HG03575 (cell line): Measurements from ENCODE around the gene ADAM12.

Experiments used
- ATAC-seq: cut with Tn5 transposase; IDR thresholded peaks from one replicate; pipeline ENCODE4 v1.9.1; 2021; ENCODE audit not compliant: unreplicated experiment, insufficient number of reproducible peaks, low FRiP score; ENCODE audit errors: extremely low read depth

The ADAM12 gene

DNA sequence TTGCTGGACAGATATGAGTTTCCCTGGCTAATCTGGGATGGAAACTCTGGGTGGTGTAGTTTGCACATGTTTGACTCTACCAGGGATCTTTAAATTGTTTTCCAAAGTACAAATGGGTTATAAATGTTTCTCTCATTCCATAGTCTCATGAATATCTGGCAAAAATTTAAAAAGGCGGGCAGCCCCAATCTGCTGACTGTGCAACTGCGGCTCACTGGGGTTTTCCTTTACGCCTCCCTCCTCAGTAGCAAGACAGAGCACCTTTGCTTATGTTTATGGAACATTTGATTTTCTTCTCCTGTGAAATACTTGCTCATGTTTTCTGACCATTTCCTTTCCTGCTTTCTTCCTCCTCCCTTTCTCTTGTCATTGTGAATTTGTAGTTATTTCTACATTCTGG lies 105.0 kb downstream of the ADAM12 start:
- no peak for ATAC-seq

DNA sequence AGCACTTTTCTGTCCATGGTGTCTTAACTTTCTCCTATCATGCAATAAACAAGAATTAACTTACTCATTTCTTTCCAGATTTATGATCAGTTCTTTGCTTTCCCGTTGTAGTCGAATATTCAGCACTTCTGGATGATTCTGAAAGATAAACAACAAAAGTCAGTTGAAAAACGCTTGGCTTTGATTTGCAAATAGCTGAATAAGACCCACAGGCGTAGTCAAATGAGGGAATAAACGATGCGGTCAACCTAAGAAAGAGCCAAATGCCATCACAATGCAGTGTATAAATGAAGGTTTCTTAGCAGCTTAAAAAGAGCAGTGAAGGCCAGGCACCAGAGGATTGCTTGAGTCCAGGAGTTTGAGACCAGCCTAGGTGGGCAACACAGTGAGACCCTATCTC lies 109.4 kb downstream of the ADAM12 start:
- no peak for ATAC-seq

DNA sequence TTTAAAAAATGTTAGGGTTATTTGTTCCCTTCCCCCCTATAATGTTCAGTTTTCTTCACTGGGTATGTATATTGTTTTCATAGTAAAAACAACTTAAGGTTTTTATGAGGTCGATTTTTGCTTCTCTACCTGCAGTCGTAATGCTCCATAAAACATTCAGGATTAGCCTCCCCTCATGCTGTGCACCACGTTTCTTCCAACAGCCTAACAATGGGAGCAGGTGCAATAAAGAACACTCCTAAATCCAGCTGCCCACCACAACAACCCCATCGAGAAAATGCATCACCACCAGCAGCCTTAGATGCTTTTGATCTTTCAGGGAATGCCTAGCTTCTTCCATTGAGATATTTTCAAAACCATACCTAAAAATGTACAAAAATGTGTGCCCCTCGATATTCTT lies 111.1 kb downstream of the ADAM12 start:
- ATAC-seq = no peak

GRCh38 chr10:126272526-126272925 lies 115.8 kb downstream of the ADAM12 start:
- ATAC-seq = no peak

DNA sequence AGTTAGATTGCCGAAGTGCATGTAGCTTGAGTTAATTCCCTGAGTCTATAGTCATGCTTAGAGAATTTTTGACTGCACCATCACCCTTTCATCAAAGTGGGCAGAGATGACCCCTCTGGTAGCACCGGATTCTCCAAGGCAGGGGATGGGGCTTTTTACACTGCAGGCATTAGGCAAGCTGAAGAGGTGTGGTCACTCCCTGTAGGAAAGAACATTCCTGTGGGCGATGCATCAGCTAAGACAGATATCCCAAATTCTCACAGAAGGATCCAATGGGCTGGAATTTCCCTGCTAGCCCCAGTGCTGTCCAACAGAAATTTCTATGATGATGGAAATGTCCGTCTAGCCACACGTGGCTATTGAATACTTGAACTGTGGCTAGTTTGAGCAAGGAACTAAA lies 118.2 kb downstream of the ADAM12 start:
- no peak for ATAC-seq

GRCh38 chr10:126268013-126268920 lies 120.0 kb downstream of the ADAM12 start:
- no peak for ATAC-seq

DNA sequence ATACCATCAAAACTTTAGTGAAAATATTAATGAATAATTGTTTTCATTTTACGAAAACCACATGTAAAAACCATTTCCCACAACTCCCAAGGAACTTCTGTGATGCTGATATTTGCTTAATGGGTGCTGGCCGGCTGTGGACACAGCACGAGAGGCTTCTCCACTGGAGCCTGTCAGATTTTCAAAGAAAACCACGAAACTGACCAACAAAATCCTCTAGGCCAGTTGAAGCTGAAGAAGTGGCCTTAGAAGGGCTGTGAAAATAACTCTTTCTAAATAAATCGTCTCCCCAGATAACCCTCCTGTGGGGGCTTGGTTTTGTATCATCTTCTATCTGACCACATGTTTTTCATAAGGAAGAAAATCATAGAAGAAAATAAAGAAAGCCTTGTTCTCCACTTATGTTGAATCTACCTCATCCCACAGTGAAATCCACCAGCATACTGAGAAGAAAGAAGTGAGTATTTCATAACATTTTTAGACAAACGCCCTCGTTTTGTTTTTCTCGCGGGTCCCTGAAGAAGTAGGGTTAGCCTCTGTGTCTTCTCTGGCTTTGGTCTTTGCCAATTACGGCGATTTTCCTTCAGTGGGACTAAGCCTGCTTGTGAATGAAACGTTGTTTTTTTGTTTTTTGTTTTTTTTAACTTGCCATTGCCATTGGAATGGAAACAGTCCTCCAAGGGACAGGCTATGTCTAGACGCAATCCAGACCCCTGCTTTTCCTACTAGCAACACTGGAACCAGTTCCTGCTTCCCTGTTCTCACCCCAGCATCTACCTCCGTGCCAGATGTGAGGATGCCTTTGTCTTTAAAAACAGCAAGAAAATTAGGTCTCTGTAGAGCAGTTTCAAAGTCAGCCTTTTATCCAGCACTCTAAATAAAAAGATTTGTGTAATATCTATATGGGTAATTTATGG lies 123.9 kb downstream of the ADAM12 start:
- ATAC-seq = no peak

DNA sequence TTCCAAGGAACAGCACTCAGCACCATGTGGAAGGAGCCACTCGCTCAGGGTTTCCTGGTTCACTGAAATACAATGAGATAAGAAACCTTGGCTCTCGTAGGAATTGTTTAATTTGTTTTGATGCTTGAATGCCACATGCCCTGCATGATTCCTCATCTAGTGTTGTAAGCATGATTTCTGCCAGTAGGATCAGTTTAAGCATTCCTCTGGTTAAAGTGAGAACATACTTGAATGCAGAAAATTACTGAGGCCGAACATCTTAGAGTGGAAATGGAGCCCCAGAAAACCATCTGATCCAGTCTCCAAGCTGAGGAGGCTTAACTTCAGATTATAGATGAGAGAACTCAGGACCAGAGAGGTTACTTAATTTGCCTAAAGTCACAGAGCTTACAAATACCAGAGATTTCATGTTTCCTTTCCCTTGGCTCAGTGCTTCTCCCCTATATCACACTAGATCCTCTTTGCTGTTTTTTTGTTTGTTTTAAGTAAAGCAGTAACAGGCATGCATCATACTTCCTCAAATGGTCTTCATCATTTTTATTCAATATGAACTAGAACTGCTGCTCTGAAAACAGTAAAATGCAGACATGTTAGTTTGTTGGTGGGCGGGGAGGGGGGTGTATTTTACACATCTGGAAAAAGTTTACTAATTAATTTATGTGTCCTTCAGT lies 125.1 kb downstream of the ADAM12 start:
- ATAC-seq = no peak

GRCh38 chr10:126262233-126262838 lies 125.9 kb downstream of the ADAM12 start:
- ATAC-seq = no peak

DNA sequence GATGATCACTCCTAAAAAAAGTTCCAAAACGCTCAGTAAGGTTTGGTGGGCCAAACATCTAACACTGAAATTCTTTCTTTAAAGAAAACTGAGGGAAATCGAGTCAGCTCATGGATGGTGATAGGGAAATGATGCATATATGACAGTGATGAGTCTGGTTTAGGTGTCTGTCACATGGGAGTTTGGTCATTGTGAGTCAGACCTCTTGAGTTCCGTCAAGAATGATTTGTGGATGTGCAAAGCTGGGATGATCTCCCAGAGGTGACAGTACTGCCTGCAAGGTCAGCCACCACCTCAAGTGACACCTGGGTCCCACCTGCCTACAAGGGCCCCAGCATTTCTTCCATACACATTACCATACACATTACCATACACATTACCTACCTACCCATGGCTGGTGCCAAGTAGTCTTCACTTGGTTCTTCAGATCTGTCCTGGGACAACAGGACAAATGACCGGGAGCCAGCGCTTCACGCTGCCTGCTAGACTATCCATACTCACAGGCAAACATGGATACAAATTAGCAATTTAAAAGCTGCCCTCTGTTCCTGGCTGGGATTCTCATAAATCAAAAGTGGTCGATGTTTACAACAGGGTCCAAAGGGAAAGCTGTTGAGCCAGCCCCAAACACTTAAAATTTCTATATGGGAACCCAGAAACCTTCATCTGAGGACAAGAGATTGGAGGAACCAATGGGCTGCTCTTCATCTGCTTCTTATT lies 128.4 kb downstream of the ADAM12 start:
- ATAC-seq = no peak

- no peak for ATAC-seq
Observed at GRCh38 chr10:126256864-126257263, 131.4 kb downstream of the ADAM12 start.

DNA sequence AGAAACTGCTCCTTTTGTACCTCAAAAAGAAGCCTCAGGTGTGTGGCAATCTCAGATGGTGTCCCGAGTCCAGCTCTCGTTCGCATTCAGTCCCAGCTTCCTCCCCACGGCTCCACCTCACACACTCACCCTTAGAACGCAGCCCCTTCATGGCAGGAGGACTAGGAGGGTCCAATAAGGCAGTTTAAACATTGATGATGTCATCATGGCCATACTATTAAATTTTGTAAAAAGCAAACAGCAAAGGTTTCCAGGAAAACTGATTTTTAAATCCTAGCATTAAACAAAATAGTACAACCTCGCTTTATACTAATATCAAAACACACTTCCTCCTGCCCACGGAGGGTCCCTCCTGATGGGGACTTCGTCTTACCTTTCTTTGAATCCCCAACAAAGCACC lies 133.0 kb downstream of the ADAM12 start:
- no peak for ATAC-seq

DNA sequence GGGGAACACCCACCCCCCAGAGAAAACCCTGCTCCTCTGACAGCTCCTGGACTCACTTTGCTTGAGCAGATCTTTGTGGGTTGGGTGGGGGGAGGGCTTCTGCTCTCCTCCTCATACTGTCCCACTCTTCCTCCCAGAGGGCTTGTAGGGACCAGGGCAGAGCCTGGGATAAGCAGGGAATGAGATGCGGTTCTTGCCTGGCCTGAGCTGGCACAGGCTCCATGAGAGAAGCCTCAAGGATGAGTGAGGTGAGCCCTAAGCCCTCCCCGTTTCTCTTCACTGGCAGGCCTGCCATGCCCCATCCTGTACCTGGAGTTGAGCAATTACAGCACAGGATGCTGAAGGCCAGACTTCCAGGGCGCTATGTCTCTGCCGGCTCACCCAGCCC lies 134.7 kb downstream of the ADAM12 start:
- no peak for ATAC-seq

DNA sequence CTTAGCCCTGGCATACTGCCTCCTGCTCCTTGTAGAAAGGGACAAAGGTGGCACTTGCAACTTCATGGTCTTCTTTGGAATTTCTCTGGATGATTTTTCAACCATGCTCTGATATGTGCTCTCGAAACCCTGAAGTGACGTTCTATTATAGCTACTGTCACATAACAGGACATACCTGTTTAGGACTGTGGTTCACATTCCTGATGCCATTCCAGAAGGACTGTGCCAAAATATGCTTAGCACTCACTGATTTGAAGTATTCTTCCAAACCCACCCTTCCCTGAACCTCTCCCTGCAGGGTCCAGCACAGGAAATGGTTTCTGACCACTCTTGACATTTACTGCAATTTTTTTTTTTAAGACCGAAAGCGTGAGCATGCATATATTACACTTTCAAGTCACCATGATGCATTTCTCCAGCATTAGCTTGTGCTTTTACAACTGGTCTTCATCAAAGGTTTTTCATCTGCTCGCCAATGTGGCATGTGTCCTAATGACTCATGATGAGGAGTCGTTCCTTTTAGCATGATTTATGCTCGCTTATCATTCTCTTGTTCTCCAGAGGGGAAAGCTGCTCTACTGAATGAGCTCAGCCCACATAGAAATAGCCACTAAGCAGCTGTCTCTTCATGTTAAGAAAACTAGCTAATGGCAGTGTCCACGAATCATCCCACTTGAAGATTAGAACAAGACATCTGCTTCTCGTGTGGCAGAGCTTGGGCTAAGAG lies 135.2 kb downstream of the ADAM12 start:
- no peak for ATAC-seq

- no peak for ATAC-seq
Observed at GRCh38 chr10:126251778-126252407, 136.4 kb downstream of the ADAM12 start.

DNA sequence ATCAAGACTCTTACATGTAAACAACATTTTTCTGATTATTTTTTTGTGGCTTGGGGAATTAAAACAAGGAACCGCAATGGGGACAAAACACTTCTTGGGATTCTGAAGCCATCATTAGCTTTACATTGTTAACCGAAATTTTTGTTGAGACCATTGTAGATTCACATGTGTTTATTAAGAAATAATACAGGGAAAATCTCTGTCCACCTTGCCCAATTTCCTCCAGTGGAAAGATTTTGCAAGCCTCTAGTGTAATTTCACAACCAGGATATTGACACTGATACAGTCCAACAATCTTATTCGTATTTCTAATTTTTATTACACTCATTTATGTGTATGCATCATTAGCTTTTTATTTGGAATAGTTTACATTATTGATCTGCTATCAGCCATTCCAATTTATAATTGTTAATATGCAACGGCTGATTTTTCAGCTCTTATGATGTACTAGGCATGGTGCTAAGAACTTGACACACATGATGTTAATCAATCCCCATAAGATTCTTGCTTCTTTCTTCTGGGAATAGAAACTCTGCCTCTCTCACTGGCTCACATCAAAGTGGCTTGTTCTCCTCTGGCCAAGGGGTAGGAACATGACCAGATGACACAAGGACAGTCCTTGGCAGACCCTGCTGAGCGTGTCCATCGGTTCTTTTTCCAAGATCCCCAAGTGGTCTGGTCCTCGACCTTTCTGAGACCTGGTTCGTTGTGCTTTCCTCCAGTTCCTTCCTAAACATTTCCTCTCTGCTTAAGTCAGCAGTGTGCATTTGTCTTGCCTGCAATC lies 137.6 kb downstream of the ADAM12 start:
- ATAC-seq = no peak

DNA sequence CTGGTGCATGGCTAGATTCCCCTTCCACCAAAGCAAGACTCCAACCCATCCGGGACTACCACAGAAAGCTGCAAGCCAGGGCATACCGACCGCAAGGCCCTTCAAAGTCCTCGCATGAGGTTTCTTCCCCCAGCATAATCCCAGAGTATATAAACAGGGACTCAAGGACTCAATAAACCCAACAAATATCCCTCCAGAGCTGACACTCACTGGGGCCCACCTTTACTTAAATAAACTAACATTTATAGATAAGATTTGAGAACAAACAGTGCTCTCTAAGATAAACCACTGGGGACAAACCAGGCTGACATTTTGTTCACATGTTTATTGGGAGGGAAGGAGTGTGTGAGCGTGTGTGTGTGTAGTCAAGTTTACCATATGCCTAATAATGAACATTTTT lies 138.2 kb downstream of the ADAM12 start:
- no peak for ATAC-seq
